GM19099 (cell line): Measurements from ENCODE around the gene SS18L1.

ENCODE experiments used
- POLR2A ChIP-seq: IDR thresholded peaks from 3 replicates; pipeline ENCODE4 v1.6.1; 2011; ENCODE audit warnings: low read depth; ENCODE audit not compliant: insufficient read length; ENCODE audit errors: extremely low read depth

The SS18L1 gene

GRCh38 chr20:62156254-62156556 lies 12.6 kb downstream of the SS18L1 start:
- TF ChIP-seq POLR2A: no peak

DNA sequence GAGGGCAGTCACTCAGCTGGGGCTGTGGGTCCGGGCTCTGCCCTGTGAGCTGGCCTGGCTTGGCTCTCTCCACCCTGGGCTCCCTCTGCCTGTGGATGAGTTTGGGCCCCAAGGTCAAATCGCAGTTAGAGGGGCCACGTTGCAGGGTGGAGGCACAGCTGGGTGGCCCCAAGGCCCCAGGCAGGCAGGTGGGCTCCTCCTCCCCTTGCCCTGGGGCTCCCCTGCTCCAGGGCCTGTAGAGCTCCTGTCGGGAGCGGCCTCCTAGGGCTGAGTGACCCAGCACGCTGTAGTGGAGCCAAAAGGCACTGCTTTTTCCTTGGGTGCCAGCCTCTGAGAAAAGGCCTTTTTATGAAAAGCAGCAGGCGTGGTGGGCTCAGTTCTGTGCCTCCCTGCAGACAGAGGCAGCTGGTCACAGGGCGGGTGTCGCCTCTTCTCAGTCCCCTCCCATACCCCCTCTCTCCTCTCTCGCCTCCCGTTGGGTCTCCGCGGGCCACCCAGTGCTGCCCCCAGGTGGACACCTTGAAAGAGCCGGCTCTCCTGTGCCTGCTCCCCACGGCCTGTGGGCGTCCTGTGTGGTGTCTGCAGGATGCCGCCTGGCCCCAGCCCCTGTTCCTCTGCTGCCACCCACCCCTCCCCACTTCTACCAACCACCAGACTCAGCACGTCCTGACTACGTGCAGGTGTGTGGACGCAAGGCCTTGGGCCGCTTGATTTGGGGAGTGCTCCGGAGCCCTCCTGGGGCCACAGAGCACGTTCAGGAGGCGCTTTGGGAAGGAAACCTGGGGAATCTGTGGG lies 13.2 kb downstream of the SS18L1 start:
- TF ChIP-seq POLR2A: no peak

DNA sequence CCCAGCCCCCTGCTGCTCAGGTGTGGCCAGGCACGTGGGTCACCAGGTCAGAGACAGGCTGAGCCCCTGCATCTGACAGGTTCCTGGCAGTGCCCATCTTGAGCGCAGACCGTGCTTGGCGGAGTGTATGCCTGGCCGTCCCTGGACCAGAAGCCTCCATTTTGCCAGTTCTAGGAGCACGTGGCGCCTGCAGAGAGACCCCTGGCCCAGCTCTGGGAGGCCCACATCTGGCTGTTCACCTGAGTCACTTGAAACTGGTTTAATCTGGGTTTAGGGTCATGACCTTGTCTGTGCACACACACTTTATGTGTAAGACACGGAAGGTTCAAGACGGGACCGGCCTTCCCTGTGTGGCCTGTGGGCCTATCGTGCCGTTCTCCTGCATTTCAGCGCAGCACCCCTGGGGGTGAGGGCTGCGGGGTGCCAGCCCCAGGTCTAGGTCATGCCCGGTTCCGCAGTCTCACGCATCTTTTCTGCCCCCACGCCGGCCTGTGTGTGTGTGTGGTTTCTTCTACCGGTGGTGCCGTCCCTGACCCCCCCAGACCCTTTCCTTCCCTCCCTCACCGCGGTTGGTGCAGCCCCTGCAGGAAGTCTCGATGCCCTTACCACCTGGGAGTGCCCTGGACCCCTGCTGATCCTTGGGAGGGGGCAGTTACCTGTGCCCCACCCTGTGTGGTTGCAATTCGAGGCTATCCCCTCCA lies 14.0 kb downstream of the SS18L1 start:
- TF ChIP-seq POLR2A: no peak

DNA sequence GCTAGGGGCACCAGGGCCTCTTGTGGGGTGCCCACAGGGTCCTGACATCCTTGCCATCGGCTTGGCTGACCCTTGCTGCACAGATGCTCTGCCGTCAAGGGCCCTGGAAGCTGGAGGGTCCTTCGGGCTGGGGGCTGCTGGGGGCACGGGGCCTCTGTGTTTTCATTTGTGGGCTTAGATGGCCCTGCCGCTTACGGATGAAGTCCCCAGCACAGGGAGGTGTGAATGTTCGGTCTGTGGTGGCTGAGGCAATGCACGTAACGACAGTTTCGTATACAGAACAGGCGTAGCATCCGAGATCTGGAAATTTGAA lies 14.5 kb downstream of the SS18L1 start:
- no peak for TF ChIP-seq POLR2A

DNA sequence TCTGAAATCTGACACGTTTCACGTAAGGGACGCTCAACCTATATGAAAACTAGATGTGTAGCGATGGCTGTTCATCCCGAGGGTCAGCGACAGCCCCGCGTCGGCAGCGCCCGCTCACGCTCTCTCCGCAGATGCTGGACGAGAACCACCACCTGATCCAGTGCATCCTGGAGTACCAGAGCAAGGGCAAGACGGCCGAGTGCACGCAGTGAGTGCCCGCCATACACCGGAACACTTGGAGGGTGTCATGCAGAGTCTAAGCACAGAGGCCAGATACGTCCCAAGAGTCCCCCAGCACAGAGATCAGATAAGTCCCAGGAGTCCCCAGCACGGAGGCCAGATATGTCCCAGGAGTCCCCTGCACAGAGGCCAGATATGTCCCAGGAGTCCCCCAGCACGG lies 15.0 kb downstream of the SS18L1 start:
- TF ChIP-seq POLR2A: no peak

DNA sequence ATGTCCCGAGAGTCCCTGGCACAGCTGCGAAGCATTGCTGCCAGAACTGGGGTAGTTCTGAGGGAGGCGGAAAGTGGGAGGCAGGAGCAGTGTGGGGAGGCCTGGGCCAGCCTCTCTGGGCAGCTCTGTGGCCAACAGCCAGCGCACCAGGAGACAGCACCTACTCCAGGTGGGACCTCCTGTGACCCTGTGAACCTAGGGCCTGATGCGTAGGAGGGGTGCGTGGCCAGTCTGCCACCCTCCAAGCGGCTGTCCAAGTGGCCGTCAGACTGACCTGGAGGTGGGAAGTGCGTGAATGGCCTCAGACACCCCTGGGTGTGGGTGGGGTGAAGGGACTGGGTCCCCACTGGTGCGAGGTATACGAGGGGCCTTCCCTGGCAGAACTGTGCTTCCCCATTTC lies 15.5 kb downstream of the SS18L1 start:
- TF ChIP-seq POLR2A: no peak

- TF ChIP-seq POLR2A: no peak
These were observed 16.3 kb downstream of the SS18L1 start for GRCh38 chr20:62159839-62160238.

DNA sequence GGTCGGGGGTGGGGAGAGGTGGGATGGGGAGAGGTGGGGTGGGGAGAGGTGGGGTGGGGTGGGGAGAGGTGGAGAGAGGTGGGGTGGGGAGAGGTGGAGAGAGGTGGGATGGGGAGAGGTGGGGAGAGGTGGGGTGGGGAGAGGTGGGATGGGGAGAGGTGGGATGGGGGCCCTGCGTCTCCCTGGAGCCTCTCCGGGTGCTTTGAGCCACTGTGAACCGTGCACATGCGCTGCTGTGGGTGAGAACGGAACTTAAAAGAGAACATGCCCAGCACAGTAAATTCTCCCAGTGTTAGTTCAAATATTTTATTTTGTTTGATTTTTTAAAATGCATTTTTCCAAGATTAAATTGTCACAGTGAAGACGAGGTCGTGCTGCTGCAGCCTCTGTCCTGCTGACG lies 16.7 kb downstream of the SS18L1 start:
- TF ChIP-seq POLR2A: no peak

- no peak for TF ChIP-seq POLR2A
These were observed 17.3 kb downstream of the SS18L1 start for GRCh38 chr20:62160876-62161275.

GRCh38 chr20:62161347-62161746 lies 17.8 kb downstream of the SS18L1 start:
- TF ChIP-seq POLR2A: no peak

- TF ChIP-seq POLR2A: no peak
These were observed 19.4 kb downstream of the SS18L1 start for GRCh38 chr20:62162765-62163484.

DNA sequence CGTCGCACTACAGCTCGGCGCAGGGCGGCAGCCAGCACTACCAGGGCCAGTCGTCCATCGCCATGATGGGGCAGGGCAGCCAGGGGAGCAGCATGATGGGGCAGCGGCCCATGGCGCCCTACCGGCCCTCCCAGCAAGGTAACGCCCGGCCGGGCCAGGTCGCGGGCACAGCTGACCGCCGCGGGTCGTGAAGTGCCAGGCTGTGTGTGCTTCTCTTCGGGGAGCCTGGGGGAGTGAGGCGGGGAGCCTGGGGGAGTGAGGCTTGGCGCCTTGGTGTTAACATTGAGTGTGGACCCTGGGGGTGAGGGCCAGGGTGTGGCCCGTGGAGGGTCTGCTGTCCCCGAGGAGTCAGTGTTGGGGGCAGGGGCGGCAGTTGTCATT lies 19.9 kb downstream of the SS18L1 start:
- TF ChIP-seq POLR2A: no peak

DNA sequence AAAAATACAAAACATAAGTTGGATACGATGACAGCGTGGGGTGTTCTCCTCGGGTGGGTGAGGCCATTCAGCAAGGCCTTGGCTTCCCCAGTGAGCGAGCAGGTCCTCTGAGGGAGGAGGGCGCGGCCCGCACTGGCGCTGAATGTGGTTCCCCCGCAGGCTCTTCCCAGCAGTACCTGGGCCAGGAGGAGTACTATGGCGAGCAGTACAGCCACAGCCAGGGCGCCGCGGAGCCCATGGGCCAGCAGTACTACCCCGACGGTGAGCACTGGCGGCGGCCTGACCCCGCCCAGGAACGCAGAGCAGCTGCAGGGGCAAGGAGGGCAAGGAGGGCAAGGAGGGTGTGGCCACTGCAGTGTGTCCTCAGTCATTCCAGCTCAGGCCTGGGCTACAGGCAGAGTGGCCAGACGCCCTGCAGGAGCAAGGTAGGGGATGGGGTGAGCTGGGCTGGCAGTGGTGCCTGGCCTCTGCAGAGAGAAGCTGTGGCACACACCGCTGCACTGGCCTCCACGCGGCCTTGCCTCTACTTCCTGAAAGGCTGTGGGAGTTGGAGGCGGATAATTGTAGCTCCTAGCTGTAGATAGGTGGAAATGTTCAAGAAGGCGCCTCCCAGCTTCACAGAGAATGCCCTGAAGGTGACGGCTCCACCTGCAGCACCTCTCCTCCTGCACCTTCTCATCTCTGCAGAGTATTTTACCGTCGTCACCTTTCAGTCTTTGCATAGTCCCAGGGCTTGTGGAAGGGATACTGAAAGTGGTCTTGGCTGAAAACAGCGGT lies 20.6 kb downstream of the SS18L1 start:
- TF ChIP-seq POLR2A: no peak

DNA sequence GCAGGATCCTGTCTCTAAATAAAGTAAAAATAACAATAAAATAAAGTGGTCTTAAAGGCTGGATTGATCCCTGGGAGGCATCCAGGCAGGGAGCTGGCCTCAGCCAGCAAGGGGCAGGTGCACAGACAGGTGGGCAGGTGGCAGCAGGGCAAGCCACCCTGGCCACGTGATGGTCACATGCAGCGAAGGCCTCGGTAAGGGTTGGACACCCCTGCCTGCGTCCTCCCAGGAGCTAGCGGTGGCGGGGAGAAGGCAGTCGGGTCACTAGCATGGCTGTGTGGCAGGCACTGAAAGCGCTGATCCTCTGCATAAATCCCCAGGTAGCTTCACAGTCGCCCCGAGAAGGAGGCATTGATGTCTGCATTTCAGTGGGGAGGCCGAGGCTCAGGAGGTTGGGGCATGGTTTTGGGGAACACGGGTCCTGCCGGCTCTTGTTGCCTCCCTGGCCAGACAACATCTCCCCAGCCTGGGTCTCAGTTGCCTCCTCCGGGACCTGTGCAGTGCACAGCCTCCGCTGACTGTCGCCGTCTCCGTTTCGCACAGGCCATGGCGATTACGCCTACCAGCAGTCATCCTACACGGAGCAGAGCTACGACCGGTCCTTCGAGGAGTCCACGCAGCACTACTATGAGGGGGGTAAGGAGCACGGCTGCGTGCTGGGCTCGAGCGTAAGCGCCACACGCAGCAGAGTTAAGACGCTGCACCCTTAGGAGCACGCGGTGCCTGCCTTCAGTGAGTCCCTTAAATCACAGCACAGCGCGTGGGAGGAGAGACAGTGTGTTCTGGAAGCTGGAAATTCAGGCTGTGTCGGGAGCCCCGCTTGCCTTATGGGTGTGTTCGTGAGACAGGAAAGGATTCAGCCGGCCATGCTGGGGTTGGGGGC lies 21.6 kb downstream of the SS18L1 start:
- TF ChIP-seq POLR2A: no peak
